ENCODE data around the gene DNM2.

- TF ChIP-seq CTCF (IDR thresholded peaks at IDR 0.05): no peak
- no peak for TF ChIP-seq POLR2A (IDR thresholded peaks at IDR 0.05)
- no peak for TF ChIP-seq EP300 (IDR thresholded peaks at IDR 0.05)
These were observed 100.6 kb downstream of the DNM2 start for GRCh38 chr19:10818301-10819123.

Measured in suprapubic skin (tissue), 3 donors.